Sciatic nerve (tissue), 1 donor: ENCODE data around the gene YBEY. TPM values are rescaled to one million over a fixed set of nuclear protein-coding genes. Genes with fewer than 3 reads are reported as not detected.

Source experiments
- total RNA-seq: library from RNA; stranded (reverse); fragmentation: NEBNext Ultra II Directional; extraction: Animal tissue kit (Norgen Biotek cat#: 25700); gene quantifications from one replicate; pipeline ENCODE4 v1.2.1, GENCODE V29; 2021
- donor health status: DM: no; HTN: no; CAD: no.

Gene YBEY
- total RNA-seq, 1 donor from 2014 or later, result 12.7 TPM

Other genes starting within 250 kb of the YBEY start
- gene COL6A2, start 188.2 kb upstream of the YBEY start, total RNA-seq, result 397 TPM
- 2.9 TPM for gene FTCD, start 130.8 kb upstream of the YBEY start, total RNA-seq
- gene SPATC1L, start 101.9 kb upstream of the YBEY start, total RNA-seq, result 9.9 TPM
- gene LSS, start 57.6 kb upstream of the YBEY start, total RNA-seq, result 111 TPM
- gene MCM3AP, start 731 bp upstream of the YBEY start, total RNA-seq, result 103 TPM
- 4.4 TPM for gene C21orf58, start 37.5 kb downstream of the YBEY start, total RNA-seq
- gene PCNT, start 37.8 kb downstream of the YBEY start, total RNA-seq, result 41.9 TPM
- gene DIP2A, start 172.5 kb downstream of the YBEY start, total RNA-seq, result 73.7 TPM